KMS-11 (cell line): Measurements from ENCODE around the gene LARP7.

Experiments
- H2AFZ ChIP-seq: fragments of 200-600 bp; sonication (generic); 2 replicates; pipeline ENCODE4 v1.6.1; 2016; ENCODE audit warnings: antibody characterized with exemption, mixed run types, low read depth
- H3K27ac ChIP-seq: fragments of 200-600 bp; sonication (generic); 2 replicates; pipeline ENCODE4 v1.6.1; 2016; ENCODE audit warnings: mild to moderate bottlenecking, mixed run types
- H3K27me3 ChIP-seq: fragments of 200-600 bp; sonication (generic); 2 replicates; pipeline ENCODE4 v1.6.1; 2017; ENCODE audit warnings: mild to moderate bottlenecking, low read depth, mixed run types, moderate library complexity; ENCODE audit not compliant: insufficient read depth
- H3K36me3 ChIP-seq: fragments of 200-600 bp; sonication (generic); 2 replicates; pipeline ENCODE4 v1.6.1; 2017; ENCODE audit warnings: mild to moderate bottlenecking, mixed run types; ENCODE audit not compliant: insufficient read depth
- H3K4me1 ChIP-seq: fragments of 200-600 bp; sonication (generic); 2 replicates; pipeline ENCODE4 v1.6.1; 2016; ENCODE audit warnings: mild to moderate bottlenecking, low read depth, mixed run types; ENCODE audit not compliant: poor library complexity, severe bottlenecking
- H3K4me2 ChIP-seq: fragments of 200-600 bp; sonication (generic); 2 replicates; pipeline ENCODE4 v1.7.0; 2016; ENCODE audit warnings: mild to moderate bottlenecking, mixed run types
- H3K4me3 ChIP-seq: fragments of 200-600 bp; sonication (generic); IDR thresholded peaks from 2 replicates; pipeline ENCODE4 v1.6.1; 2017; ENCODE audit warnings: low read depth, low read length, mixed read lengths; ENCODE audit not compliant: insufficient read depth
- H3K79me2 ChIP-seq: fragments of 200-600 bp; sonication (generic); 2 replicates; pipeline ENCODE4 v1.6.1; 2016; ENCODE audit warnings: low read depth, mixed run types; ENCODE audit not compliant: insufficient read depth
- H3K9ac ChIP-seq: fragments of 200-600 bp; sonication (generic); 2 replicates; pipeline ENCODE4 v1.6.1; 2016; ENCODE audit warnings: mild to moderate bottlenecking, mixed run types
- H4K20me1 ChIP-seq: fragments of 200-600 bp; sonication (generic); 2 replicates; pipeline ENCODE4 v1.6.1; 2016; ENCODE audit warnings: mild to moderate bottlenecking, mixed run types; ENCODE audit not compliant: insufficient read depth
- TF ChIP-seq, protein P1 (sequence below): fragments of 200-600 bp; sonication (generic); conservative IDR thresholded peaks from 2 replicates; pipeline ENCODE4 v1.6.1; 2017; ENCODE audit warnings: low read depth, mild to moderate bottlenecking, antibody characterized with exemption, low read length, moderate library complexity, mixed read lengths

LARP7 gene

DNA sequence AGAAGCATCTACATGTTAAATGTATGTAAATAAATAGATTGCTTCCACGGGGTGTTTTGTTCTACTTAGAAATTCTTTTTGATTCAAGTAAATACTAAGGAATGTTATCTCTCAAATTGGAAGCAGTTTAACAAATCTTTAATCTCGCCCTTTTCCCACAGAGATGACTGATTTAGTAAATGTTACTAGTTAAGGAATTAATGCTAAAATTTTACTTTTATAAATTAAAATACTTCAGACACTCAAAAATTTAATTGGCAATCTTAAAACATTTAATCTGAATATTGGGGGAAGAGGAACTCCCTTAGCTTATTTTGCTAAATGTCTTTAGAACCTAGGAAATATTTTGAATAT lies 12.1 kb downstream of the LARP7 start:
- Histone ChIP-seq H2AFZ (no peak overlapping the region), H3K27me3 (no peaks in the 10 kb centered on the region), H3K4me3 (no peak overlapping the region), H3K27ac (no peak overlapping the region), H3K4me2 (no peak overlapping the region), H3K79me2 (no peaks in the 10 kb centered on the region), H3K4me1 (no peaks in the 10 kb centered on the region), H4K20me1 (no peaks in the 10 kb centered on the region), H3K36me3 (0 out of 2 replicates have a peak, but pooled peaks cover 3% of the 10 kb centered on the region), H3K9ac (no peak overlapping the region)
- TF ChIP-seq, protein P1, sequence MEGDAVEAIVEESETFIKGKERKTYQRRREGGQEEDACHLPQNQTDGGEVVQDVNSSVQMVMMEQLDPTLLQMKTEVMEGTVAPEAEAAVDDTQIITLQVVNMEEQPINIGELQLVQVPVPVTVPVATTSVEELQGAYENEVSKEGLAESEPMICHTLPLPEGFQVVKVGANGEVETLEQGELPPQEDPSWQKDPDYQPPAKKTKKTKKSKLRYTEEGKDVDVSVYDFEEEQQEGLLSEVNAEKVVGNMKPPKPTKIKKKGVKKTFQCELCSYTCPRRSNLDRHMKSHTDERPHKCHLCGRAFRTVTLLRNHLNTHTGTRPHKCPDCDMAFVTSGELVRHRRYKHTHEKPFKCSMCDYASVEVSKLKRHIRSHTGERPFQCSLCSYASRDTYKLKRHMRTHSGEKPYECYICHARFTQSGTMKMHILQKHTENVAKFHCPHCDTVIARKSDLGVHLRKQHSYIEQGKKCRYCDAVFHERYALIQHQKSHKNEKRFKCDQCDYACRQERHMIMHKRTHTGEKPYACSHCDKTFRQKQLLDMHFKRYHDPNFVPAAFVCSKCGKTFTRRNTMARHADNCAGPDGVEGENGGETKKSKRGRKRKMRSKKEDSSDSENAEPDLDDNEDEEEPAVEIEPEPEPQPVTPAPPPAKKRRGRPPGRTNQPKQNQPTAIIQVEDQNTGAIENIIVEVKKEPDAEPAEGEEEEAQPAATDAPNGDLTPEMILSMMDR, result no peak

DNA sequence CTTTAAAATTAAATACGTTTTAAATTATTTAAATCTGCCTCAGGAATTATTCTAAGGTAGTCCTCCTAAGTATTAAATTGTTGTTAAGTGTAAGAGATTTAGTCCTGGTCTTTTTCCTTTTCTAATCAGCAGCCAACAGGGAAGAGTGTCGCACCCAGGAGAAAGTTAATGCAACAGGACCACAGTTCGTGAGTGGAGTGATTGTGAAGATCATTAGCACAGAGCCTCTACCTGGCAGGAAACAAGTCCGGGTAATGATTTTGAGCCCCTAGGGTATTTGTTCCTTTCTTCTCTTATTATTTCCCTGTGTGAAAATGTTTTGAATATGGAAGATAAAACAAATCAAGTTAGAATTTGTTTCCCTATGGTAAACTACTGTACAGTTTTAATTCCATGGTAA lies 13.4 kb downstream of the LARP7 start:
- Histone ChIP-seq H4K20me1 (no peaks in the 10 kb centered on the region), H3K27me3 (no peaks in the 10 kb centered on the region), H3K9ac (no peak overlapping the region), H3K36me3 (0 out of 2 replicates have a peak, but pooled peaks cover 3% of the 10 kb centered on the region), H3K4me3 (no peak overlapping the region), H3K4me1 (no peaks in the 10 kb centered on the region), H3K27ac (no peak overlapping the region), H3K79me2 (no peaks in the 10 kb centered on the region), H3K4me2 (no peak overlapping the region), H2AFZ (no peak overlapping the region)
- TF ChIP-seq, protein P1, result no peak

DNA sequence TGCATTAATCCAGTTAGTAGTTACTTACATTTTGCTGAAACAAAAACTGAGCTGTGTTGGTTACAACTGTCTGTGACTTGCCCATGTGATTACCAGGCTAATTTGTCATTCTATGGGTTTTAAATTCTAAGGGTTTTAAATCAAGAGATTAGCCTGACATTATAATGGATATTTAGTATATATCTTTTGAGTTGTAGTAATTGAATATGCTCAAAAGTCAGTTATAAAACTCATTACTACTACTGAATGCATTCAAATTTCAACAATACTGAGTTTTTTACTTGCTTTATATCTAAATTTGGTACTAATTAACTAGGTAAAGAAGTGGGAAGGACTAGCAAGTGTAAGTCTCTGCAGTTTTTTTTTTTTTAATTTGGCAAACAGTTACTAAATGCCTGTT lies 14.7 kb downstream of the LARP7 start:
- no peak overlapping the region for H3K4me3 ChIP-seq
- no peaks in the 10 kb centered on the region for H3K4me1 ChIP-seq
- H2AFZ ChIP-seq, result no peak overlapping the region
- H3K27ac ChIP-seq, result no peak overlapping the region
- 0 out of 2 replicates have a peak, but pooled peaks cover 3% of the 10 kb centered on the region for H3K36me3 ChIP-seq
- H3K9ac ChIP-seq, result no peak overlapping the region
- H3K79me2 ChIP-seq, result no peaks in the 10 kb centered on the region
- H3K27me3 ChIP-seq, result no peaks in the 10 kb centered on the region
- no peak overlapping the region for H3K4me2 ChIP-seq
- TF ChIP-seq, protein P1, result no peak
- no peaks in the 10 kb centered on the region for H4K20me1 ChIP-seq

DNA sequence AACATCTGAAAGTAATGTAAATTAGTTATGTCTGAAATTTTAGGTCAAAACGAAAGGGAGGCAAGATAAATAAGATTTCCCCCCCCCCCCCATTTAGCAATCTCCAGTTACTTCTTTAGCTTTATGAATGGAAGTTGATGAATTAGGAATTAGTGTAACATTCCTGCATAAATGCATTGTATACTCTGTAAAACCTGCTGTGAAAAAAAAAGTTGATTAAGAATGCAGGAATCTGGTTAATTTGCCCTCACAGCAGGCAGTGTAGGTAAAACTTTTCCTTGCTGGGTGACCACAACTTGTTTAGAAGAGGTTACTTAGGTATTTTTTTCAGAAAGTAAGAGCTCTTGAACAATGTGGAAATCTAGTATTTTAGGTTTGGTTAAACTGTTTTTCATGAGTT lies 15.3 kb downstream of the LARP7 start:
- Histone ChIP-seq H3K4me1 (no peaks in the 10 kb centered on the region), H2AFZ (no peak overlapping the region), H4K20me1 (no peaks in the 10 kb centered on the region), H3K79me2 (no peaks in the 10 kb centered on the region), H3K4me2 (no peak overlapping the region), H3K4me3 (no peak overlapping the region), H3K27ac (no peak overlapping the region), H3K36me3 (0 out of 2 replicates have a peak, but pooled peaks cover 3% of the 10 kb centered on the region), H3K27me3 (no peaks in the 10 kb centered on the region), H3K9ac (no peak overlapping the region)
- TF ChIP-seq, protein P1, result no peak
